Immature natural killer cell (primary cell): Measurements from ENCODE around the gene ZSWIM8. TPM values are rescaled to one million over a fixed set of nuclear protein-coding genes. Genes with fewer than 3 reads are reported as not detected.
"Not testable (repeated sequence)": the region's sequence is repeated elsewhere in the genome, so short reads cannot be mapped to it uniquely, and the experiment has no call there.

ENCODE experiments used
- DNase-seq, 3 donors: peaks; one replicate each; pipeline ENCODE4 v3.0.0; 2022; ENCODE audit warnings: mixed read lengths in 1 of 3
- H3K27ac Mint-ChIP-seq, 6 donors: one replicate each; pipeline ENCODE4 v1.8.0; 2020; ENCODE audit warnings: mixed read lengths in 6 of 6, mild to moderate bottlenecking in 5 of 6, inconsistent platforms in 4 of 6, moderate library complexity in 3 of 6
- H3K27me3 Mint-ChIP-seq, 3 donors: one replicate each; pipeline ENCODE4 v1.8.0; 2020 to 2021; ENCODE audit warnings: low read depth in 3 of 3, mild to moderate bottlenecking in 3 of 3, mixed read lengths in 3 of 3, moderate library complexity in 3 of 3, inconsistent platforms in 1 of 3
- H3K36me3 Mint-ChIP-seq, 3 donors: one replicate each; pipeline ENCODE4 v1.8.0; 2020; ENCODE audit warnings: mixed read lengths in 3 of 3, inconsistent platforms in 2 of 3, mild to moderate bottlenecking in 2 of 3
- H3K4me1 Mint-ChIP-seq, 2 donors: one replicate each; pipeline ENCODE4 v1.8.0; 2020; ENCODE audit warnings: inconsistent platforms in 2 of 2, mild to moderate bottlenecking in 2 of 2, mixed read lengths in 2 of 2, moderate library complexity in 1 of 2
- H3K4me3 Mint-ChIP-seq, 5 donors: one replicate each; pipeline ENCODE4 v1.8.0; 2020; ENCODE audit warnings: mild to moderate bottlenecking in 5 of 5, mixed read lengths in 5 of 5, inconsistent platforms in 3 of 5, moderate library complexity in 3 of 5
- H3K9me3 Mint-ChIP-seq, 6 donors: one replicate each; pipeline ENCODE4 v1.8.0; 2020; ENCODE audit warnings: mild to moderate bottlenecking in 6 of 6, mixed read lengths in 6 of 6, inconsistent platforms in 4 of 6, moderate library complexity in 3 of 6
- polyA plus RNA-seq, 3 donors: library from polyadenylated mRNA; unstranded; fragments of 300-500 nt; fragmentation: Illumina TruSeq; gene quantifications; one replicate each; pipeline ENCODE4 v1.2.3, GENCODE V29; 2021

ZSWIM8 gene
- polyA plus RNA-seq, 3 donors from 2014 or later: 7.3 to 44.7 (median 14.8) TPM

DNA sequence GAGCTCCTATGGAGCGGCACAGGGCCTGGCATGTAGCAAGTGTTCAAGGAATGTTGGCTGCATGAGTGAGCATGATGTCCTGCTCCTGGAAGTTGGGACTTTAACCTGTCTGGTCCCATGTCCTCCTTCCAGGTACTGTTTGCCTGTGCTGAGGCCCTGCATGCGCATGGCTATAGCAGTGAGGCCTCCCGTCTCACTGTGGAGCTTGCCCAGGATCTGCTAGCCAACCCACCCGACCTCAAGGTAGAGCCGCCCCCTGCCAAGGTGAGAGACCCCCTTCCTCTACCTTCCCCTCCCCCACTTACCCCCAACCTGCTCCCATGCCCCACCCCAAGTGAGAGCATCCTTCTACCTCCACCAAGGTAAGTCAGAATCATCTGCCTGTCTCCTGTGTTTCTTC lies 8.1 kb downstream of the ZSWIM8 start:
- H3K27me3 Mint-ChIP-seq: peaks cover 0 to 4% (median 2%) of the 10 kb centered on the region in 3 donors
- H3K4me1 Mint-ChIP-seq: peaks cover 0 to 5% of the 10 kb centered on the region in 2 donors
- DNase-seq: no peak
- peaks cover 5 to 48% (median 29%) of the 10 kb centered on the region in 3 donors for H3K36me3 Mint-ChIP-seq
- no peak overlapping the region for H3K4me3 Mint-ChIP-seq
- peak overlapping the region in 2 of 6 donors; percentile 53 to 67 for H3K27ac Mint-ChIP-seq
- no peaks in the 10 kb centered on the region for H3K9me3 Mint-ChIP-seq

DNA sequence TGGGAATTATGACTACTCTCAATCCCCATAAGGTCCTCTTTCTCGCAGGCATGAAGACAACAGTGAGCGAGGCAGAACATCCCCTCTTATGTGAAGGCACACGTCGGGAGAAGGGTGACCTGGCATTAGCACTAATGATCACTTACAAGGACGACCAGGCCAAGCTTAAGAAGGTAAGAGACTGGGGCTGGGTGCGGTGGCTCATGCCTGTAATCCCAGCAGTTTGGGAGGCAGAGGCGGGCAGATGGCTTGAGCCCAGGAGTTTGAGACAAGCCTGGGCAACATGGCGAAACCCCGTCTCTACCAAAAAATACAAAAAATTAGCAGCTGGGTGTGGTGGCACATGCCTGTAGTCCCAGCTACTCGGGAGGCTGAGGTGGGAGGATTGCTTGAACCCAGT lies 10.1 kb downstream of the ZSWIM8 start:
- H3K9me3 Mint-ChIP-seq, H3K27me3 Mint-ChIP-seq, H3K4me3 Mint-ChIP-seq, DNase-seq, H3K4me1 Mint-ChIP-seq: not testable (repeated sequence)
- Mint-ChIP-seq H3K36me3 (peaks cover 5 to 41% (median 29%) of the 10 kb centered on the region in 3 donors), H3K27ac (peak overlapping the region in 2 of 6 donors; percentile 24 to 32)

DNA sequence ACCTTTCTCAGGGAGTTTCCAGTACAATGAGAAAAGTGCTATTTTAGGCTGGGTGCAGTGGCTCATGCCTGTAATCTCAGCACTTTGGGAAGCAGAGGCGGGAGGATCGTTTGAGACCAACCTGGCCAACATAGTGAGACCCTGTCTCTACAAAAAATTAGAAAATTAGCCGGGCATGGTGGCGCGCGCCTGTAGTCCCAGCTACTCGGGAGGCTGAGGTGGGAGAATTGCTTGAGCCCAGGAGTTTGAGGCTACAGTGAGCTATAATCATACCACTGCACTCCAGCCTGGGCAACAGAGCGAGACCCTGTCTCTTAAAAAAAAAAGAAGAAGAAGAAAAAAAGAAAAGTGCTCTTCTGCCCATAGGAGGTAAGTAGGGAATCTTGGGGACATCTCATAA lies 10.6 kb downstream of the ZSWIM8 start:
- H3K27ac Mint-ChIP-seq: peak overlapping the region in 2 of 6 donors; percentile 17 to 27
- not testable (repeated sequence) for H3K9me3 Mint-ChIP-seq, H3K27me3 Mint-ChIP-seq, DNase-seq, H3K4me1 Mint-ChIP-seq, H3K4me3 Mint-ChIP-seq
- peaks cover 5 to 38% (median 29%) of the 10 kb centered on the region in 3 donors for H3K36me3 Mint-ChIP-seq

- Mint-ChIP-seq H3K36me3 (peaks cover 5 to 37% (median 29%) of the 10 kb centered on the region in 3 donors), H3K4me3 (no peak overlapping the region), H3K4me1 (no peaks in the 10 kb centered on the region), H3K27ac (peak overlapping the region in 2 of 6 donors; percentile 27 to 55), H3K27me3 (peaks cover 3 to 7% (median 4%) of the 10 kb centered on the region in 3 donors), H3K9me3 (no peaks in the 10 kb centered on the region)
- no peak for DNase-seq
Observed at GRCh38 chr10:73796766-73797165, 11.4 kb downstream of the ZSWIM8 start.

GRCh38 chr10:73797324-73798025 lies 12.1 kb downstream of the ZSWIM8 start:
- peaks cover 3 to 7% (median 4%) of the 10 kb centered on the region in 3 donors for H3K27me3 Mint-ChIP-seq
- H3K36me3 Mint-ChIP-seq: peaks cover 5 to 41% (median 29%) of the 10 kb centered on the region in 3 donors
- no peaks in the 10 kb centered on the region for H3K9me3 Mint-ChIP-seq
- DNase-seq: no peak
- H3K27ac Mint-ChIP-seq: peak overlapping the region in 2 of 6 donors; percentile 53 to 64
- H3K4me3 Mint-ChIP-seq: no peak overlapping the region
- H3K4me1 Mint-ChIP-seq: no peaks in the 10 kb centered on the region

DNA sequence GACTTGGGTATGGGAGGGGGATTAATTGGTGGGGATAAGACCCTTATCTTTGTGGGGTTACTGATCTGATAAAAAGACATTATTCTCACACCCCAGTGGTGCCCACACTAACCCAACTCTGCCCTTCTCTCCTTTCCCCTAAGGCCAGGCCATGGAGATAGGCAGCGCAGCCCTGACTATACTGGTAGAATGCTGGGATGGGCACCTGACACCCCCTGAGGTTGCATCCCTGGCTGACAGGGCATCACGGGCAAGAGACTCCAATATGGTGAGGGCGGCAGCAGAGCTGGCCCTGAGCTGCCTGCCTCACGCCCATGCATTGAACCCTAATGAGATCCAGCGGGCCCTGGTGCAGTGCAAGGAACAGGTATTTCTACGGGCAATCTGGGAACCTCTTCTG lies 12.7 kb downstream of the ZSWIM8 start:
- Mint-ChIP-seq H3K36me3 (peaks cover 8 to 43% (median 30%) of the 10 kb centered on the region in 3 donors), H3K4me3 (no peak overlapping the region)
- no peak for DNase-seq

GRCh38 chr10:73798927-73799560 lies 13.6 kb downstream of the ZSWIM8 start:
- Mint-ChIP-seq H3K27ac (peak overlapping the region in 3 of 6 donors; percentile 24 to 60 (median 56)), H3K36me3 (peaks cover 11 to 46% (median 23%) of the 10 kb centered on the region in 3 donors), H3K4me3 (no peak overlapping the region), H3K4me1 (peaks cover 0 to 5% of the 10 kb centered on the region in 2 donors), H3K9me3 (no peaks in the 10 kb centered on the region), H3K27me3 (peaks cover 4 to 7% (median 7%) of the 10 kb centered on the region in 3 donors)
- no peak for DNase-seq

More for the DNA sequence above, 12.7 kb downstream of the ZSWIM8 start:
- Mint-ChIP-seq H3K27ac (peak overlapping the region in 2 of 6 donors; percentile 40 to 64), H3K4me1 (no peaks in the 10 kb centered on the region), H3K9me3 (no peaks in the 10 kb centered on the region), H3K27me3 (peaks cover 3 to 7% (median 4%) of the 10 kb centered on the region in 3 donors)

DNA sequence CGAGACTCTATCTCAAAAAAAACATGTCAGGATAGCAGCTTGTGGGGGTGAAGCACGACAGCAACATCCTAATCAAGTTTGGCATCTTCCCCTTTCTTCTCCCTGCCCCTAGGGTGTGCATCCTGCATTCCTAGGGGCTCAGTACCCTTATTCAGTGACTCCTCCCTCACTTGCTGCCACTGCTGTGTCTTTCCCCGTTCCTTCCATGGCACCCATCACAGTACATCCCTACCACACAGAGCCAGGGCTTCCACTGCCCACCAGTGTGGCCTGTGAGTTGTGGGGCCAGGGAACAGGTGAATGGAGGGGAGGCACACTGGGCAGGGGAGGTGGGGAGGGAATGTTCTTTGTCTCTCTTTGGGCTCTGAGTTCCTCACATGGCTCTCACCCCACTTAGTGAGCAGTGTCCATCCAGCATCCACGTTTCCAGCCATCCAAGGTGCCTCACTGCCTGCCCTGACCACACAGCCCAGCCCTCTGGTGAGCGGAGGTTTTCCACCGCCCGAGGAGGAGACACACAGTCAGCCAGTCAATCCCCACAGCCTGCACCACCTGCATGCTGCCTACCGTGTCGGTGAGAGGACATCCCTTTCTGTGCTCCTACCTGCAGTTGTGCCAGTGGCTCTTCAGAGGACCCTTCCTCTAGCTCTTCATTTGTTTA lies 14.6 kb downstream of the ZSWIM8 start:
- peaks cover 4 to 7% (median 6%) of the 10 kb centered on the region in 3 donors for H3K27me3 Mint-ChIP-seq
- H3K4me3 Mint-ChIP-seq: no peak overlapping the region
- no peaks in the 10 kb centered on the region for H3K9me3 Mint-ChIP-seq
- H3K4me1 Mint-ChIP-seq: peaks cover 0 to 5% of the 10 kb centered on the region in 2 donors
- H3K27ac Mint-ChIP-seq: peak overlapping the region in 2 of 6 donors; percentile 22 to 74
- DNase-seq: no peak
- peaks cover 11 to 39% (median 17%) of the 10 kb centered on the region in 3 donors for H3K36me3 Mint-ChIP-seq

DNA sequence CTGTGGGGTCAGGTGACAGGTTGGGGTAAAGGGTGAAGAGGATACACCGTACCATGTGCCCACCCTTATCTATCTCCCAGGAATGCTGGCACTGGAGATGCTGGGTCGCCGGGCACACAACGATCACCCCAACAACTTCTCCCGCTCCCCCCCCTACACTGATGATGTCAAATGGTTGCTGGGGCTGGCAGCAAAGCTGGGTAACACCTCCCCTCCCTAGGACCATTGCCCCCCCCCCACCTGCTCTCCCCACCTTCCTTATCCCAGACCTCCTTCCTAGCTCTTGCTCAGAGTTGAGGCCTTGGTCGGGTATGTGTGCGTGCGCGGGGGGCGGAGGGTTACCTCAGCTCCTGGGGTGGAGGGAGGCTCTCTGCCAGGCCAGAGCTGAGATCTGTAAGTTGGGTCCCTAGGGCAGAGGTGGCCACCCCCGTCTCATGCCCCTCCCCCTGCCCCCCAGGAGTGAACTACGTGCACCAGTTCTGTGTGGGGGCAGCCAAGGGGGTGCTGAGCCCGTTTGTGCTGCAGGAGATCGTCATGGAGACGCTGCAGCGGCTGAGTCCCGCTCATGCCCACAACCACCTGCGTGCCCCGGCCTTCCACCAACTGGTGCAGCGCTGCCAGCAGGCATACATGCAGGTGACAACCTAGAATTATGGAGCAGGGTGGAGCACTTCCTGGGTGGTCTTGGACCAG lies 15.3 kb downstream of the ZSWIM8 start:
- H3K9me3 Mint-ChIP-seq: no peaks in the 10 kb centered on the region
- DNase-seq: no peak
- H3K27me3 Mint-ChIP-seq: peaks cover 4 to 7% (median 6%) of the 10 kb centered on the region in 3 donors
- peaks cover 11 to 38% (median 13%) of the 10 kb centered on the region in 3 donors for H3K36me3 Mint-ChIP-seq
- H3K4me1 Mint-ChIP-seq: peaks cover 0 to 7% of the 10 kb centered on the region in 2 donors
- H3K4me3 Mint-ChIP-seq: no peak overlapping the region
- H3K27ac Mint-ChIP-seq: peak overlapping the region in 1 of 6 donors; percentile 20

DNA sequence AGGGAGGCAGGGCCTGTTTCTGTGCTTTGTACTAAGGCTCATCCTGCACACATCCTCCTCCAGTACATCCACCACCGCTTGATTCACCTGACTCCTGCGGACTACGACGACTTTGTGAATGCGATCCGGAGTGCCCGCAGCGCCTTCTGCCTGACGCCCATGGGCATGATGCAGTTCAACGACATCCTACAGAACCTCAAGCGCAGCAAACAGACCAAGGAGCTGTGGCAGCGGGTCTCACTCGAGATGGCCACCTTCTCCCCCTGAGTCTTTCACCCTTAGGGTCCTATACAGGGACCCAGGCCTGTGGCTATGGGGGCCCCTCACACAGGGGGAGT lies 15.8 kb downstream of the ZSWIM8 start:
- Mint-ChIP-seq H3K4me3 (no peak overlapping the region), H3K27ac (peak overlapping the region in 1 of 6 donors; percentile 20), H3K36me3 (peaks cover 17 to 42% (median 18%) of the 10 kb centered on the region in 3 donors), H3K27me3 (peaks cover 4 to 7% (median 6%) of the 10 kb centered on the region in 3 donors), H3K4me1 (peaks cover under 1 to 12% of the 10 kb centered on the region in 2 donors), H3K9me3 (no peaks in the 10 kb centered on the region)
- DNase-seq: no peak

DNA sequence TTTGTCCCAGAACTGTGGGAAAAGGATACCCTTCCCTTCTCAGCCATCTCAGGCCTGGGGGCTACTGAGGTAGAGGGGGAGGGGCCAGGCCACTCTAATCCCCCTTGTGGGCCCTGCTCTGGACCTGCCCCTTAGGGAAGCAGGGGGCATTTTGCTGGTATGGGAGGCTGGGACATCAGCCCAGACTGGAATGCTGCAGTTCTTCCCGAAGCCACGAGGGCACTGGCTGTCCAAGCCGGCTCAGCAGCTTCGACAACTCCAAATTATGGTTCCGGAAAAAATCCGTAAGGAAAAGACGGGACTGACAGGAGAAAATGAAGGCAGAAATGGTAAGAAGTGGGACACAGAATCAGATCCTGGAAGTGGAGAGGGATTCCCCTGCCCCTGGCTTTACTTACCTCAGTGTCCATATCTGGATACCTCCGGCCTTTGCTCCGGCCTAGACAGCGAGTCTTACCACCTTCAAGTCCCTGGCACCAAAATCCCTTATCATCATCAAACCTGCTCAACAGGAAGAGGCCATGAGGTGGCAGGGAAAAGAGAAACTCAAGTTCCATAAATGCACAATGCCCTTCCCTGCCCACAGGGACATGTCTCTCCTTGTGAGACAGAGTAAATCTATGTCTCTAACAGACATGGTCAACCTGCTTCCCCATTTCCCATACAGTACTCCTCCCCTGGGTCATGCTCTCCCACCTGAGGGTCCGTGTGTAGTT lies 17.0 kb downstream of the ZSWIM8 start:
- Mint-ChIP-seq H3K27me3 (peaks cover 4 to 7% (median 7%) of the 10 kb centered on the region in 3 donors), H3K27ac (peak overlapping the region in 2 of 6 donors; percentile 37 to 43), H3K4me3 (no peak overlapping the region), H3K9me3 (no peaks in the 10 kb centered on the region), H3K4me1 (peaks cover 8 to 24% of the 10 kb centered on the region in 2 donors), H3K36me3 (peaks cover 24 to 49% (median 26%) of the 10 kb centered on the region in 3 donors)
- DNase-seq: no peak

- peaks cover 11 to 33% of the 10 kb centered on the region in 2 donors for H3K4me1 Mint-ChIP-seq
- no peak overlapping the region for H3K4me3 Mint-ChIP-seq
- H3K9me3 Mint-ChIP-seq: no peaks in the 10 kb centered on the region
- H3K27ac Mint-ChIP-seq: peak overlapping the region in 5 of 6 donors; percentile 9 to 57 (median 35)
- DNase-seq: no peak
- H3K27me3 Mint-ChIP-seq: peaks cover 0 to 7% (median 7%) of the 10 kb centered on the region in 3 donors
- H3K36me3 Mint-ChIP-seq: peaks cover 19 to 46% (median 26%) of the 10 kb centered on the region in 3 donors
Observed at GRCh38 chr10:73803680-73804286, 18.4 kb downstream of the ZSWIM8 start.
